Stimulated activated CD4-positive, alpha-beta T cell treated with anti-CD3 and anti-CD28 coated beads, TNF-alpha, amount 100 ng/mL, for 24 hours (primary cell): ENCODE results near the gene NKAIN4.
"Not testable (repeated sequence)": the region's sequence is repeated elsewhere in the genome, so short reads cannot be mapped to it uniquely, and the experiment has no call there.

Experiments used
- DNase-seq, 3 experiments: peaks; one replicate each; pipeline ENCODE4 v3.0.0-alpha.2; 2020; ENCODE audit warnings: low read depth in 3 of 3

The NKAIN4 gene

GRCh38 chr20:63257629-63258028 lies 3.4 kb upstream of the NKAIN4 start:
- no peak for DNase-seq

GRCh38 chr20:63256954-63257353 lies 2.7 kb upstream of the NKAIN4 start:
- no peak for DNase-seq

GRCh38 chr20:63255931-63256704 lies 1.9 kb upstream of the NKAIN4 start:
- no peak for DNase-seq

GRCh38 chr20:63254606-63255384 lies 532 bp upstream of the NKAIN4 start:
- DNase-seq = no peak

- no peak for DNase-seq
Observed at GRCh38 chr20:63253438-63254231, 628 bp downstream of the NKAIN4 start.

- DNase-seq = no peak
Observed at GRCh38 chr20:63253065-63253437, 1.2 kb downstream of the NKAIN4 start.

- no peak for DNase-seq
Observed at GRCh38 chr20:63252284-63252711, 2.0 kb downstream of the NKAIN4 start.

GRCh38 chr20:63251350-63251749 lies 2.9 kb downstream of the NKAIN4 start:
- not testable (repeated sequence) for DNase-seq

- no peak for DNase-seq
Observed at GRCh38 chr20:63249891-63250290, 4.4 kb downstream of the NKAIN4 start.

GRCh38 chr20:63248835-63249591 lies 5.2 kb downstream of the NKAIN4 start:
- no peak for DNase-seq

- DNase-seq = no peak
Observed at GRCh38 chr20:63247671-63248228, 6.5 kb downstream of the NKAIN4 start.

GRCh38 chr20:63246490-63247288 lies 7.6 kb downstream of the NKAIN4 start:
- DNase-seq = no peak

- no peak for DNase-seq
Observed at GRCh38 chr20:63244468-63244867, 9.8 kb downstream of the NKAIN4 start.

GRCh38 chr20:63243604-63244247 lies 10.5 kb downstream of the NKAIN4 start:
- no peak for DNase-seq

- no peak for DNase-seq
Observed at GRCh38 chr20:63242736-63243135, 11.5 kb downstream of the NKAIN4 start.

- DNase-seq = no peak
Observed at GRCh38 chr20:63241272-63241671, 13.0 kb downstream of the NKAIN4 start.

- no peak for DNase-seq
Observed at GRCh38 chr20:63240004-63240403, 14.3 kb downstream of the NKAIN4 start.

GRCh38 chr20:63239431-63239830 lies 14.8 kb downstream of the NKAIN4 start:
- no peak for DNase-seq

- no peak for DNase-seq
Observed at GRCh38 chr20:63238514-63239125, 15.6 kb downstream of the NKAIN4 start.
